Measurements from ENCODE around the gene KNTC1.

Gene KNTC1

GRCh38 chr12:122528582-122528981, 1.5 kb downstream of the KNTC1 start:
- Histone ChIP-seq H3K4me3 (ENCODE audit: low read depth, low read length) (no peak overlapping the region; the same call in 1 of the 2 replicates), H3K9me3 (ENCODE audit: control insufficient read depth, insufficient read depth, low read depth, low read length) (no peaks in the 10 kb centered on the region), H3K4me1 (ENCODE audit: control insufficient read depth, insufficient read depth, low read length) (peaks cover 5% of the 10 kb centered on the region; the same call in 1 of the 2 replicates), H3K27ac (ENCODE audit: extremely low read depth, low read depth, low read length) (no peak overlapping the region), H3K36me3 (ENCODE audit: control insufficient read depth in 2 of 2, insufficient read depth in 1 of 2, low read length in 2 of 2) (peaks cover 38 to 46% of the 10 kb centered on the region in 2 experiments)
- ChIA-PET CTCF (interaction anchor here (0.6 kb wide), 1 partner anchor 264 kb away, joined by 3 read pairs; no protein-coding TSS in a partner anchor), POLR2A (no interaction called here)
- TF ChIP-seq ZNF830 (tag by site-specific recombination; IDR thresholded peaks at IDR 0.05; ENCODE audit: low read depth) (no peak), ZNF2 (tag by site-specific recombination; IDR thresholded peaks at IDR 0.05) (no peak), ZNF701 (tag by site-specific recombination; IDR thresholded peaks at IDR 0.05) (no peak), ZNF707 (tag by site-specific recombination; IDR thresholded peaks at IDR 0.05) (no peak), ZNF580 (tag by site-specific recombination; IDR thresholded peaks at IDR 0.05) (no peak), ZNF132 (tag by site-specific recombination; IDR thresholded peaks at IDR 0.05; ENCODE audit: borderline replicate concordance) (no peak), ZFP69B (tag by site-specific recombination; IDR thresholded peaks at IDR 0.05) (no peak), KLF16 (tag by site-specific recombination; IDR thresholded peaks at IDR 0.05) (no peak), ZNF292 (tag by site-specific recombination; IDR thresholded peaks at IDR 0.05; ENCODE audit: borderline replicate concordance, low read depth) (no peak), ZNF174 (tag by site-specific recombination; IDR thresholded peaks at IDR 0.05) (no peak), ZNF645 (tag by site-specific recombination; IDR thresholded peaks at IDR 0.05) (no peak)

GRCh38 chr12:122528992-122529391, 1.9 kb downstream of the KNTC1 start:
- Histone ChIP-seq H3K9me3 (ENCODE audit: control insufficient read depth, insufficient read depth, low read depth, low read length) (no peaks in the 10 kb centered on the region), H3K27ac (ENCODE audit: extremely low read depth, low read depth, low read length) (no peak overlapping the region), H3K4me1 (ENCODE audit: control insufficient read depth, insufficient read depth, low read length) (0 out of 2 replicates have a peak, but pooled peaks cover 3% of the 10 kb centered on the region), H3K36me3 (ENCODE audit: control insufficient read depth in 2 of 2, insufficient read depth in 1 of 2, low read length in 2 of 2) (peaks cover 38 to 48% of the 10 kb centered on the region in 2 experiments), H3K4me3 (ENCODE audit: low read depth, low read length) (no peak overlapping the region)
- TF ChIP-seq RBAK (tag by site-specific recombination; IDR thresholded peaks at IDR 0.05) = no peak
- TF ChIP-seq ZNF37A (tag by site-specific recombination; IDR thresholded peaks at IDR 0.05) = no peak
- TF ChIP-seq TRIM28 (IDR thresholded peaks at IDR 0.05; ENCODE audit: borderline replicate concordance, low read length) = no peak
- no peak for TF ChIP-seq ZNF529 (tag by site-specific recombination; IDR thresholded peaks at IDR 0.05; ENCODE audit: insufficient replicate concordance)
- TF ChIP-seq ZNF624 (tag by site-specific recombination; IDR thresholded peaks at IDR 0.05) = no peak
- TF ChIP-seq ZBTB1 (tag by site-specific recombination; IDR thresholded peaks at IDR 0.05) = no peak
- TF ChIP-seq PBX3 (CRISPR knock-in tag; IDR thresholded peaks at IDR 0.05) = no peak
- no peak for TF ChIP-seq SCRT2 (tag by site-specific recombination; IDR thresholded peaks at IDR 0.05)
- TF ChIP-seq ZNF626 (tag by site-specific recombination; IDR thresholded peaks at IDR 0.05) = no peak
- TF ChIP-seq SALL2 (tag by site-specific recombination; IDR thresholded peaks at IDR 0.05; ENCODE audit: borderline replicate concordance) = no peak
- no peak for TF ChIP-seq ZNF707 (tag by site-specific recombination; IDR thresholded peaks at IDR 0.05)
- ChIA-PET CTCF (interaction anchor here (0.6 to 1.1 kb wide), 3 partner anchors 63 to 327 kb away, joined by 3 read pairs; no protein-coding TSS in a partner anchor), POLR2A (no interaction called here)

- no peaks in the 10 kb centered on the region for H3K4me1 ChIP-seq (ENCODE audit: control insufficient read depth, insufficient read depth, low read length)
- CTCF ChIA-PET = no interaction called here
- H3K4me3 ChIP-seq (ENCODE audit: low read depth, low read length) = no peak overlapping the region
- peaks cover 68 to 78% of the 10 kb centered on the region in 2 experiments for H3K36me3 ChIP-seq (ENCODE audit: control insufficient read depth in 2 of 2, insufficient read depth in 1 of 2, low read length in 2 of 2)
- POLR2A ChIA-PET = no interaction called here
- no peaks in the 10 kb centered on the region for H3K9me3 ChIP-seq (ENCODE audit: control insufficient read depth, insufficient read depth, low read depth, low read length)
- no peak overlapping the region for H3K27ac ChIP-seq (ENCODE audit: extremely low read depth, low read depth, low read length)
- TF ChIP-seq ZNF114 (tag by site-specific recombination; IDR thresholded peaks at IDR 0.05) (no peak), ZNF239 (tag by site-specific recombination; IDR thresholded peaks at IDR 0.05) (no peak), ZNF148 (tag by site-specific recombination; IDR thresholded peaks at IDR 0.05; ENCODE audit: borderline replicate concordance) (no peak), ZNF596 (tag by site-specific recombination; IDR thresholded peaks at IDR 0.05) (no peak), ZBTB6 (tag by site-specific recombination; IDR thresholded peaks at IDR 0.05) (no peak), SP3 (tag by site-specific recombination; IDR thresholded peaks at IDR 0.05) (no peak), ZNF624 (tag by site-specific recombination; IDR thresholded peaks at IDR 0.05) (no peak), ZNF157 (tag by site-specific recombination; IDR thresholded peaks at IDR 0.05) (no peak)
Measured at GRCh38 chr12:122533856-122534255, 6.8 kb downstream of the KNTC1 start.
